Measurements from ENCODE around the gene G6PC3.
"Not testable (repeated sequence)": the region's sequence is repeated elsewhere in the genome, so short reads cannot be mapped to it uniquely, and the experiment has no call there.

The G6PC3 gene

DNA sequence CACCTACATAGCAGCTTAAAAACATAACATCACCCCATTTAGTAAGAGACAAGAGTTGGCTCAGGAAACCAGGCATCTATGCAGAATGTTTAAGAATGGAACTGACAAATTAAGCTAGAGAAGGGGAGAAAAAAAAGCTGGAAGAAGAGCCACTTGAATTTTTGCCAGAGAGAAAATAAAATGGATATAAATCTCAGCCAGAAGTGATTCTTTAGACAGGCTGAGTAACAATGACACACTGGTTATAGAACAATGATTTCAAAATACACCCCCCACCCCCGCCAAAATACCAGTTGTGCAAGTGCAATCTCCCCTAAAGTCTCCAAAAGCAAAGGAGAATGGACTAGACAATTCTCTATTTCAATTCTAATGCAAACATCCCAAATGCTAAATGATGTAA lies 26.5 kb upstream of the G6PC3 start:
- Histone ChIP-seq H3K9ac (ENCODE audit: low read length) (no peak overlapping the region), H3K9me3 (replicated peaks; ENCODE audit: insufficient read depth, low read length) (no peaks in the 10 kb centered on the region), H4K20me1 (ENCODE audit: insufficient read depth, low read length) (no peaks in the 10 kb centered on the region; the same call in 1 of the 2 replicates), H3K4me3 (ENCODE audit: low read length) (no peak overlapping the region), H2AFZ (ENCODE audit: low read length) (no peak overlapping the region), H3K4me1 (ENCODE audit: low read length) (no peaks in the 10 kb centered on the region), H3K4me2 (ENCODE audit: low read depth, low read length) (no peak overlapping the region), H3F3A (ENCODE audit: insufficient read depth, low read length) (no peaks in the 10 kb centered on the region; the same call in 1 of the 2 replicates), H3K36me3 (replicated peaks; ENCODE audit: insufficient read depth, low read length) (0 out of 2 replicates have a peak, but pooled peaks cover 3% of the 10 kb centered on the region), H3K27me3 (replicated peaks; ENCODE audit: insufficient read depth, low read length) (no peaks in the 10 kb centered on the region), H3K27ac (ENCODE audit: low read length) (no peak overlapping the region), H3K9me2 (replicated peaks; ENCODE audit: insufficient read depth, low read length) (no peaks in the 10 kb centered on the region), H3K79me2 (ENCODE audit: low read length) (peaks cover 80% of the 10 kb centered on the region)
- no peak for DNase-seq
- TF ChIP-seq, protein P1, sequence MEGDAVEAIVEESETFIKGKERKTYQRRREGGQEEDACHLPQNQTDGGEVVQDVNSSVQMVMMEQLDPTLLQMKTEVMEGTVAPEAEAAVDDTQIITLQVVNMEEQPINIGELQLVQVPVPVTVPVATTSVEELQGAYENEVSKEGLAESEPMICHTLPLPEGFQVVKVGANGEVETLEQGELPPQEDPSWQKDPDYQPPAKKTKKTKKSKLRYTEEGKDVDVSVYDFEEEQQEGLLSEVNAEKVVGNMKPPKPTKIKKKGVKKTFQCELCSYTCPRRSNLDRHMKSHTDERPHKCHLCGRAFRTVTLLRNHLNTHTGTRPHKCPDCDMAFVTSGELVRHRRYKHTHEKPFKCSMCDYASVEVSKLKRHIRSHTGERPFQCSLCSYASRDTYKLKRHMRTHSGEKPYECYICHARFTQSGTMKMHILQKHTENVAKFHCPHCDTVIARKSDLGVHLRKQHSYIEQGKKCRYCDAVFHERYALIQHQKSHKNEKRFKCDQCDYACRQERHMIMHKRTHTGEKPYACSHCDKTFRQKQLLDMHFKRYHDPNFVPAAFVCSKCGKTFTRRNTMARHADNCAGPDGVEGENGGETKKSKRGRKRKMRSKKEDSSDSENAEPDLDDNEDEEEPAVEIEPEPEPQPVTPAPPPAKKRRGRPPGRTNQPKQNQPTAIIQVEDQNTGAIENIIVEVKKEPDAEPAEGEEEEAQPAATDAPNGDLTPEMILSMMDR (IDR thresholded peaks at IDR 0.05; ENCODE audit: low read length): no peak
- TF ChIP-seq EZH2 (optimal IDR thresholded peaks at IDR 0.05; ENCODE audit: low read depth, low read length) (no peak), EZH2phosphoT487 (IDR thresholded peaks at IDR 0.05; ENCODE audit: low read length) (no peak)

DNA sequence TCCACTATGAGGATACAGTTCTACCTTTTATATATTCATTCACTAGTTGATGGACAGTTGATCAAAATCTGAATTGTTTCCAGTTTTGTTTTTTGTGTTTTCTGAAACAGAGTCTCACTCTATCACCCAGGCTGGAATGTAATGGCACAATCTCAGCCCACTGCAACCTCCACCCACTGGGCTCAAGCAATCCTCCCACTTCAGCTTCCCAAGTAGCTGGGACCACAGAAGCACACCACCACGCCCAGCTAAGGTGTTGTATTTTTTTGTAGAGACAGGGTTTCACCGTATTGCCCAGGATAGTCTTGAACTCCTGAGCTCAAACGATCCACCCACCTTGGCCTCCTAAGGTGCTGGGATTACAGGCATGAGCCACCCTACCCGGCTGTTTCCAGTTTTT lies 25.0 kb upstream of the G6PC3 start:
- Histone ChIP-seq H3K9me2 (replicated peaks; ENCODE audit: insufficient read depth, low read length) (no peaks in the 10 kb centered on the region), H3K27ac (ENCODE audit: low read length) (no peak overlapping the region), H3K4me2 (ENCODE audit: low read depth, low read length) (no peak overlapping the region), H3K4me3 (ENCODE audit: low read length) (no peak overlapping the region), H3K4me1 (ENCODE audit: low read length) (no peaks in the 10 kb centered on the region), H2AFZ (ENCODE audit: low read length) (no peak overlapping the region), H3K79me2 (ENCODE audit: low read length) (peaks cover 82% of the 10 kb centered on the region), H3K9me3 (replicated peaks; ENCODE audit: insufficient read depth, low read length) (no peaks in the 10 kb centered on the region), H3F3A (ENCODE audit: insufficient read depth, low read length) (no peaks in the 10 kb centered on the region; the same call in 1 of the 2 replicates), H4K20me1 (ENCODE audit: insufficient read depth, low read length) (no peaks in the 10 kb centered on the region), H3K9ac (ENCODE audit: low read length) (no peak overlapping the region), H3K36me3 (replicated peaks; ENCODE audit: insufficient read depth, low read length) (no peaks in the 10 kb centered on the region), H3K27me3 (replicated peaks; ENCODE audit: insufficient read depth, low read length) (no peaks in the 10 kb centered on the region)
- no peak for TF ChIP-seq EZH2 (optimal IDR thresholded peaks at IDR 0.05; ENCODE audit: low read depth, low read length)
- TF ChIP-seq, protein P1 (IDR thresholded peaks at IDR 0.05; ENCODE audit: low read length): no peak
- no peak for TF ChIP-seq EZH2phosphoT487 (IDR thresholded peaks at IDR 0.05; ENCODE audit: low read length)
- no peak for DNase-seq

DNA sequence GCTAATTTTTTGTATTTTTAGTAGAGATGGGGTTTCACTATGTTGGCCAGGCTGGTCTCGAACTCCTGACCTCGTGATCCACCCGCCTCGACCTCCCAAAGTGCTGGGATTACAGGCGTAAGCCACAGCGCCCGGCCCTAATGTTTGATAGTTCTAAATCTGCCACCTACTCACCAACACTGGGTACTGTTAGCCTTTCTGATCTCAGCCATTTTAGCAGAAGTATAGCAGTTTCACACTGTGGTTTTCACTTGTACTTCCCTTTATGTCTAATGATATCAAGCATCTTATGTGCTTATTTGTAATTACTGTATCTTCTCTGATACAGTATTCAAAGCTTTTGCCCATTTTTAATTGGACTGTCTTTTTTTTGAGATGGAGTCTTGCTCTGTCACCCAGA lies 23.6 kb upstream of the G6PC3 start:
- H2AFZ ChIP-seq (ENCODE audit: low read length); H3K9me3 ChIP-seq (replicated peaks; ENCODE audit: insufficient read depth, low read length); H3K27me3 ChIP-seq (replicated peaks; ENCODE audit: insufficient read depth, low read length); H3K36me3 ChIP-seq (replicated peaks; ENCODE audit: insufficient read depth, low read length); H3K4me1 ChIP-seq (ENCODE audit: low read length); DNase-seq; H3K27ac ChIP-seq (ENCODE audit: low read length); H3K9ac ChIP-seq (ENCODE audit: low read length); H3K4me2 ChIP-seq (ENCODE audit: low read depth, low read length); H3F3A ChIP-seq (ENCODE audit: insufficient read depth, low read length); H3K4me3 ChIP-seq (ENCODE audit: low read length); H4K20me1 ChIP-seq (ENCODE audit: insufficient read depth, low read length); H3K9me2 ChIP-seq (replicated peaks; ENCODE audit: insufficient read depth, low read length): not testable (repeated sequence)
- peaks cover 83% of the 10 kb centered on the region for H3K79me2 ChIP-seq (ENCODE audit: low read length)

DNA sequence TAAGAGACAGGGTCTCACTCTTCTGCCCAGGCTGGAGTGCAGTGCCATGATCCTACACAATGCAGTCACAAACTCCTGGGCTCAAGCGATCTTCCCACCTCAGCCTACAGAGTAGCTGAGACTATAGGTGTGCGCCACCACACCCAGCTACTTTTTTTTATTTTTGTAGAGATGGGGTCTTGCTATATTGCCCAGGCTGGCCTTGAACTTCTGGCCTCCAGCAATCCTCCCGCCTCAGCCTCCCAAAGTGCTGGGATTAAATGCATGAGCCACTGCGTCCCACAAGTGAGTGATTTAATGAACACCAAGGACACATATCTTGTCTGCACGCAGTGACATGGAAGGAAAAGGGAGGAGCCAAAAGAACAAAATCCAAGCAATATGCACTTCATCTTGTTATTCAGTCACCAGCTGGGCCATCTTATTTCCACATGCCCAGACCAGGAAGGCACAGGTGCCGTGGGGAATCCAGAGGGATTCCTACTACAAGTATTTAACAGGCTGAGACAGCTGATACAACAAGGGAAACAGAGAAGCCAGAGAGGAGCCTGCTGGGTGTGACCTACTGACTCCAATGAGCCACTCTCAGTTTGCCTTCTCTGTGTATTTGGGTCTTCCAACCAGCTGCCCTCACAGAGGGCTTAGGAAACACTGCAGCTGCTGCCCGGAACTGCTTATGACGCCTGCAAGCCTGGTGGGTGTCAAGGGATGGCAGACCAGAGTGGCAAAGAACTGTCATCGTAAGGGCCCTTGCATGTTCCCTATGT lies 21.1 kb upstream of the G6PC3 start:
- Histone ChIP-seq H4K20me1 (ENCODE audit: insufficient read depth, low read length) (0 out of 2 replicates have a peak, but pooled peaks cover 3% of the 10 kb centered on the region), H3K4me1 (ENCODE audit: low read length) (no peaks in the 10 kb centered on the region), H3K36me3 (replicated peaks; ENCODE audit: insufficient read depth, low read length) (peaks cover 4% of the 10 kb centered on the region; the same call in 1 of the 2 replicates), H3K4me3 (ENCODE audit: low read length) (no peak overlapping the region), H3K27ac (ENCODE audit: low read length) (no peak overlapping the region), H3K9ac (ENCODE audit: low read length) (no peak overlapping the region), H3K9me2 (replicated peaks; ENCODE audit: insufficient read depth, low read length) (no peaks in the 10 kb centered on the region), H3F3A (ENCODE audit: insufficient read depth, low read length) (no peaks in the 10 kb centered on the region), H3K9me3 (replicated peaks; ENCODE audit: insufficient read depth, low read length) (no peaks in the 10 kb centered on the region), H3K79me2 (ENCODE audit: low read length) (peaks cover 87% of the 10 kb centered on the region), H3K27me3 (replicated peaks; ENCODE audit: insufficient read depth, low read length) (no peaks in the 10 kb centered on the region), H3K4me2 (ENCODE audit: low read depth, low read length) (no peak overlapping the region), H2AFZ (ENCODE audit: low read length) (no peak overlapping the region)
- no peak for TF ChIP-seq EZH2phosphoT487 (IDR thresholded peaks at IDR 0.05; ENCODE audit: low read length)
- TF ChIP-seq EZH2 (optimal IDR thresholded peaks at IDR 0.05; ENCODE audit: low read depth, low read length): no peak
- TF ChIP-seq, protein P1 (IDR thresholded peaks at IDR 0.05; ENCODE audit: low read length): no peak
- DNase-seq: no peak

Measured in MM.1S (cell line).